HG03565 (cell line): ENCODE results near the gene PPP4R1.
"Not testable (repeated sequence)": the region's sequence is repeated elsewhere in the genome, so short reads cannot be mapped to it uniquely, and the experiment has no call there.

Experiments used
- ATAC-seq: cut with Tn5 transposase; IDR thresholded peaks from one replicate; pipeline ENCODE4 v1.9.1; 2021; ENCODE audit warnings: mild to moderate bottlenecking, moderate library complexity; ENCODE audit not compliant: unreplicated experiment

The PPP4R1 gene

DNA sequence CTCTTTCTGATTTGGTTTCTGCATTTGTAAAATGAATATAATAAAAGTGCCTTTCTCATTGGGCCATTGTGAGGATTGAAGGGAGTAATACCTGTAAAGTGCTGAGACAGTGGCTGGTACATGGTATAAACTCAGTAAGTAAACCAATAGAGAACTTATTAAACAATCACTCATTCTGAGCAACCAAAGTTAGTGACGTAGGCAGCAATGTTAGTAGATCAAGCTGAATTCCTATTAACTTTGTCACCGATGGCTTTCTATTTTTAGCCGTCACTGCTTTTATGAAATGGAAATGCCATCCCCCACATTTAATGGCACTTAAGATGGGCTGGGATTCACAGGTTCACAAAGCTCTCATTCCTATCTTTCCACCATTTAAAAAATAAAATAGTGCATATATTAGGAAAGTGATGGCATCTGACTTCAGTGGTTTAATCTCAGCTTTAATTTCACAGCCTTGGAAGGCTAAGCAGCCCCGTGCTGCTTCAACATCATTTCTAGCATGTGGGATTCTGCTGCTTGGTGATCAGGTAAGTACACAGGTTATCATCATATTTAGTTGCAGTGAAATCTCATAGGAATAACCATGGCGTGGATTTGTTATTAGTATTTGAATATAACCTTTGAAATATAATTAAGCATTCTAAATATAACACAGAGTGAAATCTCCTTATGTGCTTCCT is 17.6 kb upstream of the PPP4R1 start:
- ATAC-seq = no peak

DNA sequence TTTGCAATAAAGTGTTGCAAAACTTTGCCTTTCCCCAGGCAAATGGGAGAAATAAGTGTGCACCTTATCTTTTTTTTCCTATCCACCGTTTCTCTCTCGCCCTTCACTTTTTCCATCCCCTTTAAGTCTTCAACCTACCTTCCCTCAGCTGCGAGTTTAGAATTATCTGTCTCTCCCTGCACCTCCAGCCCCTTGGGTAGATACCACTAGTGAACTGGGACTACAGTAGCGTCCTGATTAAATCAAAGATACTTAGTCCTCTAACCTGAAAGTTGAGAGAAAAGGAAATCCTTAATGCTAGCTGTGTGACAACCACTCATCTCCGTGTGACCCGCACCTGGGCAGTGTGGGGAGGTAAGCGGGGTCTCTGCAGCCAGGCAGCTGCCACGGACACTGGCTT is 16.1 kb upstream of the PPP4R1 start:
- ATAC-seq = no peak

DNA sequence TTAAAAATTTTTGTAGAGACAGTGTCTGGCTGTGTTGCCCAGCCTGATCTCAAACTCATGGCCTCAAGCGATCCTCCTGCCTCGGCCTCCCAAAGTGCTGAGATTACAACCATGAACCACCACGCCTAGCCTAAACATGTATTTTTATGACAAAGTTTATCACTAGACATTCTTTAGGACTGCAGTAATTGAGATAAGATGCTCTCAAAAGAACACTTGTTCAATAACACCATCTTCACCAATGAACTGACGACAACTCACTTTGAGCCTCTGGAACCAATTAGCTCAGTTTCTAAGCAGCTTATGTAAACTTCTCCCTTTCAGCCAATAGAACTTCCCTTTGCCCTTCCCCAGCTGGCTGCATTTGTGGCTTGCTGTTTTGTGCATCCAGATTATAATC is 15.3 kb upstream of the PPP4R1 start:
- no peak for ATAC-seq

DNA sequence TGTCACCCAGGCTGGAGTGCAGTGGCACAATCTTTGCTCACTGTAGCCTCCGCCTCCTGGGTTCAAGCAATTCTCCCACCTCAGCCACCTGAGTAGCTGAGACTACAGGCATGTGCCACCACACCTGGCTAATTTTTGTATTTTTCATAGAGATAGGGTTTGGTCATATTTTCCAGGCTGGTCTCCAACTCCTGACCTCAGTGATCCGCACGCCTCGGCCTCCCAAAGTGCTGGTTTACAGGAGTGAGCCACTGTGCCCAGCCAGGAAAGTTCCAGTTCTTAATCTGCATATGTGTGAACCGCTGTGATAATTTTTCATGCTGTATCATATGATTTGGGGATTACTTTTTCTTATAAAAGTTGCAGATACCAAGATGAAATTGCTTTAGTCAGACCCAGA is 14.6 kb upstream of the PPP4R1 start:
- no peak for ATAC-seq

DNA sequence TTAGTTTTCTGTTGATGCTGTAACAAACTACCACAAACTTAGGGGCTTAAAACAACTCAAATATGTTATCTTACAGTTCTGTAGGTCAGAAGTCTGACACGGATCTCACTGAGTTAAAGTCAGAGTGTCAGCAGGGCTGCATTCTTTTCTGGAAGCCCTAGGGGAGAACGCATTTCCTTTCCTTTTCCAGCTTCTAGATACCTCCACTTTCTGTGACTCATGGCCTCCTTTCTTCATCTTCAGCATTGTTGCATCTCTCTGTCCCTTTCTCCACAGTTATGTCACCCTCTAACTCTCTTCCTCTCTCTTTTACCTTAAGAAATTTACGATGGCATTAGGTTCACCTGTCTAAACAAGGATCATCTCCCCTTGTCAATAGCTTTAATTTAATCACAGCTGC is 13.3 kb upstream of the PPP4R1 start:
- ATAC-seq = no peak

DNA sequence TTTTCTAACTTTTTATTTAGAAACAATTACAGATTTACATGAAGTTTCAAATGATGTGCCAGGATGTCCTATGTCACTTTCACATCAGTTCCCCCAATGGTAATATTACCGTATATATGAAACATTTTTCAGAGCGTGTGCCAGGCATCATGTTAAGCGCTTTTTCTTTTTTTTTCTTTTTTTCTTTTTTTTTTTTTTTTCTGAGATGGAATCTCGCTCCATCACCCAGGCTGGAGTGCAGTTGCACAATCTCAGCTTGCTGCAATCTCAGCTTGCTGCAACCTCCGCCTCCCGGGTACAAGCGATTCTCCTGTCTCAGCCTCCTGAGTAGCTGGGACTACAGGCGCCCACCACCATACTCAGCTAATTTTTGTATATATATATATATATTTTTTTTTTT is 5.6 kb upstream of the PPP4R1 start:
- ATAC-seq = no peak

DNA sequence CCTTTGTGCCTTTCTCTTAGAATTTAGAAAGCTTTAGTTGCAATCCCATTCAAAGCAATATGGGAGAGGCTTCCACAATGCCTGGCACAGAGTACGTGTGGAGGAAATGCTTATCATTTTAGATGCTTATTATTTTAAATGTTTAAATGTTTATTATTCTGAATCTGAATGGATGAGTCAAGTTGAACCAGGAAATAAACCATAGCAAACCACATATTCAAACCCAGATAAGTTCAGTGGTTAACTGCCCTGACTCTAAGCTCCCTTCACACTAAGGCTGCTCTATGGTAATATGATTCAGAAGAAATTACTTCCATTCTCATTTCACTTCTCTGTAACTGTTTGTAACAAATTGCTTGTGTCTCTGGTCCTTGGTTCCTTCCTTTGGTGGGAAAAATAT is 5.2 kb upstream of the PPP4R1 start:
- no peak for ATAC-seq

DNA sequence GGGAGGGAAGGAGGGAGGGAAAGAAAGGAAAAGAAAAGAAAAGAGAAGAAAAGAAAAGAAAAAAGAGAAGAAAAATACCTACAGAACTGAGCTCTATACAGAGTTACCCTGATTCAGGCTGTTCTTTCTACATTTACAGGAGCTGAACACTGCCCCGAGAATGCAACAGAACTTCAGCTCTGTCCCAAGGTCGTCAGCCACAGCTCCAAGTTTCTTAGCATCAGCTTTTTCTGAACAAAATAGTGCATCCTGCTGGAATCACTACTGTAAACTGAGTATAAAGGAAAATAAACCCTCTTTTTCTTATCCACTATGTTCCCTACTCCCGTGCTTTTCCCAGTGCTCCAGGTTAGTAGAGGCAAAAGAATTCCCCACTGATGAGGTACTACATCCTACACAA is 4.7 kb upstream of the PPP4R1 start:
- no peak for ATAC-seq

DNA sequence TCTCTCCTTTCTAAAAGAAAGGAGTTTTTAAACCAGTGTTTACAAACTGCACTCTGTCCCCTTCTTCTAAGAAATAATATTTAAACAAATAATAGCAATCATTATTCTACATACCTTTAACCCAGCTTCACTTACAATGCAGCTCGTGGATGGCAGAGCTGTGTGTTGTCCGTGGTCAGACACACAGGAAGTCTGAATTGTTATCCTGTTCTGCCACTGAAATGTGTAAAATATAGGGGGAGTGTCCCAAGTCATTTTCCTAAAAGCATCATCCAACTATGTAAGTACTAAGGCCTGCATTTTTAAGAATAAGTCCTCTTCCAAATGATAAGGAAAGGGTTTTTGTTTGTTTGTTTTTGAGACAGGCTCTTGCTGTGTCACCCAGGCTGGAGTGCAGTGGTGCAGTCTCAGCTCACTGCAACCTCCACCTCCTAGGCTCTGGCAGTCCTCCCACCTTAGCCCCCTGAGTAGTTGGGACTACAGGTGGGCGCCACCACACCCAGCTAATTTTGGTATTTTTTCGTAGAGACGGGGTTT is 2.7 kb upstream of the PPP4R1 start:
- ATAC-seq = no peak

DNA sequence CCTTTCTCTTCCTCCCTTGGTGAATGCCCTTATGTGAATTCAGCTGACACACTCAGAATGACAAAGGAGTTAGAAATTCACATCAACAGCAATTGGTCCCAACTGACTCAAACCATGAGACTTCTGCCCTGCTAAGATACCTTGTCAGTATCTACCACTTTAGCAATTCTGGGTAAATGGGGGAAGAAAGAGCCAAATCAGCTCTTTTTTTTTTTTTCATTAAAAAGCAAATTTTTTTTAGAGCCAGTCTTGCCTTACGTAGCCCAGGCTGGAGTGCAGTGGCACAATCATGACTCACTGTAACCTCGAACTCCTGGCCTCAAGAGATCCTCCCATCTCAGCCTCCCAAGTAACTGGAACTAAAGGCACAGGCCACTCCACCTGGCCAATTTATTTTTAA is 1.7 kb upstream of the PPP4R1 start:
- ATAC-seq = no peak

DNA sequence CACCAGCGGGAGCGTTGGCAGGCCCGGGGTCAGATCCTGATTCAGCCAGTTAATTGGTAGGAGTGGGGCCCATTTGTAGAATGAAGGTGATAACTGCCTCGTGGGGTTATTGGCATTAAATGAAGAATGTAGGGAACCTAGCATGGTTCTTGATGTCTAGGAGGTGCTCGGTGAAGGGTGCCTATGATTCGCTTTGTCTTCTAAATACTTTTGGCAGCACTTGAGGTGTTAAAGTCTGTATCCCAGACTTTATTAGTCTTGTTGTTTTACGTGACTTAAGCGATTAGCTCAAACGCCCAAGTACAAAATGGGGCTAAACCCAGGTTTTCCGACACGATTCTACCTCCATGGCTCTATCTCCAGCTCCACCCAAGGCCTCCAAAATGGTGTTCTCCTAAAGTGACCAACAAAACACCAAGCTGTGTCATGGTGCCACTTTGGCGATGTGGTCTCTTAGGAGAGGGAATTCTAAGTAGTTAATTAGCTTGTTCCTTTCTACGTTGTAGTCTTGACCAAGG is 980 bp upstream of the PPP4R1 start:
- no peak for ATAC-seq

DNA sequence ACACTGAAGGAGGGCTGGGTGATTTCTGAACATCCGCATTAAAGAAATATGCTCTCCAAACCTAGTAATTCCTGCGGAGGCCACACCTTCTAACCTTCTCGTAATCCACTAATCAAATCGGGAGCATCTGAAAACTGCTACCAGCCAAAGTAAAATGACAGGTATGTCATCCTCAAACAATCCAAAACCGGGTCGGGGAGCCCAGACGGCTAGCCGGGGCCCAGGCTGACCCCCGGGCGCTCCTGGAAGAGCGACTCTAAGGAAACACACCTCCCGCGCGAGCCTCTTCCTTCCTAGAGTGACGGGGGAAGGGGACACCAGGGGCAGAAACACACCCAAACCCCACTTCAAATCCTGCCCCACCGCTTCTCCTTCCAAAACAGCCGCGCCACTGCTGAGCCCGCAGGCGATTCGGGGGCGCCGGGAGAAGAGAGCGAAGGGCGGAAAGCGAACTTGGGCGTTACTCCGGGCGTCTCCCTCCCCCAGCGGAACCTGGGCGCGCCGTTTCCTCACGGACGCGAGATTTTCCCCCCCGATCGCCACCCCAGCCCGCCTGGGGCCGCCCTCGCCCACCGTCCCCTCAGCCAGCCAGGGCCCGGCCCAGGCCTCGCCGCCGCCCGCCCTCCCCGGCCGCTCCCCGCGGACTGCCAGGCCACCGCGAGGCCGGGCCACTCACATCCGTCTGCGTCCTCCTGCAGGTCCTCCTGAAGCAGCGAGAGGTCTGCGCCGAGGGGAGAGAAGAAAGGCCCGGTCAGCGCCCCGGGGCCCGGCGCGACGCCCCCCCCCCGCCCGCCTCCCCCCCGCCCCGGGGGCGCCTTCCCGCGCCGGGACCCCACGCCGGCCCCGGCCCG is 584 bp downstream of the PPP4R1 start:
- ATAC-seq = peak; percentile 20

DNA sequence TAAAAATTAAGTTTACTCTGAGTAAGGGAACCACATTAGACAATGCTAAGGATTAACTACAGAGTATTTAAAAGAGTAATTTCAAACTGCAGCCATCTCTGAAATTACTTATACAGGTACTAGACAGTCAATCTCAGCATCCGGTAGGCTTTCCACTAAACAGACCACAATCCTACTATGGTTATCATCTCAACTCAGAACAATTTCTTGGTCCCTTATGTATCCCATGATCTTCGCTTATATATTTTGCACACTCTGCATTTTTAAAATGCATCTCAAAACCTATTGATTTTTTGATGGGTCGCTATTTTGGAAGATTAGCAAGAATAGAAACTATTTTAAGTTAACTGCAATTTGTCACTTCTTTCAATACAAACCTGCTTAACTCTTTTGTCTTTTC is 1.4 kb downstream of the PPP4R1 start:
- peak; percentile 30 for ATAC-seq

DNA sequence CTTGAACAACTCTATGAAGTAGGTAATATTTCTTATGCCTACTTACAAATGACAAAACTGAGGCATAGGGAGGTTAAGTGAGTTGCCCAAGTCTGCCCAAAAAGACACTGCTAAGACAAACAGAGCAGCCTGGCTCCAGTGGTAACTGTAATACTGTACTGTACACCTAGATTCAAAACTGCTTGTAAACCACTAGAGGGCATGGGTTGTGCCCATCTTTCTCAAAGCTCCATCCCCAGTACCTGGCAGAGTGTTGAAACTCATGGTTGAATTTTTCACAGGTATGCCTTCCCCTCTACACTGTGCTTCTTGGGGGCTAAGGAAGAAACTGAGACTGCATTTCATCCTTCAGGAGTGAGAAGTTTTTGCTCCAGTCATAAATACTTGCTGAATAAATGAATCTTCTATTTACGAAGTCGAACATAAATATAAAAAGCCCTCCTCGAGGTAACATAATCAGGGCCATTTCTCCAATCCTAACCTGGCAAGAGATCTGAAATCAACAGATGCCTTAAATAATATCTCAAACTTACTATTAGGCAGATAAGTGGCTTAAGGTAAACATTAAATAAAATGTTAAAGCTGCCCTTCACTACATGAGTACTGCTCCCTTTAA is 2.0 kb downstream of the PPP4R1 start:
- peak; percentile 31 for ATAC-seq

DNA sequence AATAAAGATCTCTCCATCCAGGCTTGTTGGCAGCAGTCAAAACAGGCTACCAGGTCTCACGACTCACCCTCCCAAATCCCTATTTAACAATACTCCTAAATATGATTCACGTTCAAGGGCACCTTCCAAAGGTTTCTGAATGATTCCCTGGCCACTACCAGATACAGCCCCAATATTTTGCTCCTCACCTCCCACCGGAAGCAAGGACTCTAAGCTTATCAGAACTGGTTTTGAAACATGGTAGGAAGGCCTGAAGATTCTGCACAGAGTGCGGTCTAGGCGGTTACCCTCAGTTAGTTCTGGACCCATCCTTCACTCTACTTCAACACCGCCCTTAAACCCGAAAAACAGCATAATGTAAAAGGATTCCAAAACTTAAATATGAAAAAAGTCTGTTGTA is 5.2 kb downstream of the PPP4R1 start:
- ATAC-seq = no peak

DNA sequence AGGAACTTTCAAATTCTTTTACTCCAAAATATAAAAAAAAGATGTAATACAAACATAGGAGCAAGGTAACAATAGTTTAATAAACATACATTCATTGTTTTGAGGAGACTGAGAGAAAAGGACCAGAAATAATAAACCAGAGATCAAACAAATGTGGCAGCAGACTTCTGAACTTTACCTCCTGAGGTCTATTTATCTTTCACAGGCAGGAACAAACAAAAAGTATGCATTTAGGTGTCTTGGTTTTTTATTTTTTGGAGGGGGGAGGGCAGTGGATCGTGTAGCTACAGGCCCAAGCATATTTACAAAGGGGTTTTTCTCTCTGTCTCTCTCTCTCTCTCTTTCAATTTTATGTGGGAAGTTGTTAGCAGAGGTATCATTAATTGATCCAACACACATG is 5.6 kb downstream of the PPP4R1 start:
- no peak for ATAC-seq

DNA sequence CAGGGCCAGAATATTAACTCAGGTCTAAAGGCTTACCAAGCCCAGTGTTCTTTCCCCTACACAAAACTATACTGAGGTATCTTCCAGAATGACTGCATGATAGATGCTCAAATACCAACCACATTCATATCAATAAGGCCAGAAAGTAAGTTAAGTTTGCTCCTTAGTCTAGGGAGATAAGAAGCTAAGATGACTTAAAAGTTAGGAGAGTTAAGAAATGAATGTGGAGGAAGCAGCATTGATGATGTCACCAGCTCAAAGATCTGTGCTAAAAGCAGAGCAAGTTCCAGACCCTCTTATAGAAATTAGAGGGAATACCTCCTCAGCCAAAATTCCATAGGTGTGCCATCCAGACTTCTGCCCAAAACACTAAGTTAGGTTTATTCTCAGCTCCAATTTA is 6.1 kb downstream of the PPP4R1 start:
- ATAC-seq = no peak

DNA sequence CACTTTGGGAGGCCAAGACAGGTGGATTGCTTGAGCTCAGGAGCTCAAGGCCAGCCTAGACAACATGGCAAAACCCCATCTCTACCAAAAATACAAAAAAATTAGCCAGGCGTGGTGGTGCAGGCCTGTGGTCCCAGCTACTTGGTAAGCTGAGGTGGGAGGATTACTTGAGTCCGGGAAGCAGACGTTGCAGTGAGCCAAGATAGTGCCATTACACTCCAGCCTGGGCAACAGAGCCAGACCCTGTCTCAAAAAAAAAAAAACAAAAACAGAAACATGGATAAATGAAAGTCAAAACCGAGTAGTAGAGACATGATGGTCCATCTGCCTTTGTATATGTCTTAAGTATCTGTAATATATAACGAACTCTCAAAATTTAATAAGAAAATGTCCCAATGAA is 7.2 kb downstream of the PPP4R1 start:
- not testable (repeated sequence) for ATAC-seq

DNA sequence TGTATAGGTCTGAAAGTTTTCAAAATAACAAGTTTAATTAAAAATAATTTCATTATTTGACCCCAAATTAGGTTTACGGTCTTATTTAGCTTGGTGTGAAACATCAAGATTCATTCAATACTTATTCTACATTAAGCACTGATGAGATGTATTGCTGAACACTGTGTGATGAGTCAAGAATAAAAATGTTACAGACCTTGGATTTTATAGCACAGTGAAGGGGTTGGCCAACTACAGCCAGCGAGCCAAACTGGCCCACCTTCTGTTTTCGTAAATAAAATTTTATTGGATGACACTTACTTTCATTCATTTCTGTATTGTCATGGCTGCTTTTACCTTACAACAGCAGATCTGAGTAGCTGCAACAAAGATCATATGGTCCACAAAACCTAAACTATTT is 8.3 kb downstream of the PPP4R1 start:
- no peak for ATAC-seq

DNA sequence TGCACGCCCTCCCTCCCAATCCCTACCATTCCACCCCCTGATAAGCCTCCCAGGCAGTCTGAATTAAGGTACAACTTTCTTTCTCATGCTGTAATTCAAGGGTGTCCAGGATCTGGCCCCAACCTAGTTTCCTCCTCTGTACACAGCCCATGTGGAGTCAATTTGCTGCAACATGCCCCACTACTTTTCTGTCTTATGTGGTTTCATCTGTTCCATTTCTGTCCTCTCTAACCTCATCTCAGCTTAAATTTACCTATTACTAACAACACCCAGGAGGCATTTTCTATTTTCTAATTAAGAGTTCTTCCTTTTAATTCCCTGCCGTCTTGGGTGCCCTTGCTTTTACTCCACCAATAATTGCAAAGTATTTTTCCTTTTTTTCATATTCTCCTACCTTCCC is 10.0 kb downstream of the PPP4R1 start:
- no peak for ATAC-seq

DNA sequence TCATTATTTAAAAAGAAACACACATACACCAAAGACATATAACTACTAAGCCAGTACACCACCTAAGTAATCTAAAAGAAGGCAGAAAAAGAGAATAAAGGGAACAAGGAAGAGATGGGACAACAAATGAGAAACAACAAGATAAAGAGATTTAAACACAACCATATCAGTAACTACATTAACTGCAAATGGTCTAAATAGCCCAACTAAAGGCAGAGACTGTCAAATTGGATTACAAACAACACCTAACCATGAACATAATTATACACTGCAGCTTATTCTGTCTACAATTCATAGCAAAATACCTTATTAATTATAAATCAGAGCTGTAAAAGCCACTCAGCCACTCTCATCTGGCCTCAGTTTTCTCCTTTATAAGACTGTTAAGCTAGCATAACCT is 15.0 kb downstream of the PPP4R1 start:
- ATAC-seq = no peak

DNA sequence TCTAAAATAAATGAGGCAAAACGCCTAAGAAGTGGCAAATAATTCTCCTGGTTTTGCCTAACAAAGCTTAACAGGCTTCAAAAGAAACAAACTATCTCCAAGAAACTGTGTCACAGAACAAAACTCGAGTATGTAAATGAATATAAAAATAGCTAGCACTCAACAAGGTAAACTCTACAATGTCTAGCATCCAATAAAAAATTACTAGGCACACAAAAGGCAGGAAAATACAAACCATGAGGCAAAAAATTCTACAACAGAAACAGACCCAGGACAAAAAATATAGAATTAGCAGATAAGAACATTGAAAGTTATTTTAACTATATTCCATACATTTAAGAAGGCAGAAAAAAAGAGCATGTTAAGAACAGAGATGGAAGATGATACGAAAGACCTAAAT is 16.8 kb downstream of the PPP4R1 start:
- no peak for ATAC-seq
